Measurements from ENCODE around the gene PAX9. TPM values are rescaled to one million over a fixed set of nuclear protein-coding genes. Genes with fewer than 3 reads are reported as not detected.

PAX9 gene
- total RNA-seq, 1 donor from 2014 or later, result 1.2 TPM

- no peak for FAIRE-seq
- H3K9ac ChIP-seq (ENCODE audit: low read length), result no peak overlapping the region
- Mint-ChIP-seq H3K27ac (ENCODE audit: unreplicated experiment) (no peak overlapping the region), H3K36me3 (ENCODE audit: low read depth, unreplicated experiment) (no peaks in the 10 kb centered on the region), H3K4me1 (ENCODE audit: low read depth, unreplicated experiment) (peaks cover 4% of the 10 kb centered on the region), H3K27me3 (ENCODE audit: low read depth, unreplicated experiment) (no peaks in the 10 kb centered on the region), H3K9me3 (ENCODE audit: unreplicated experiment) (peaks cover 10% of the 10 kb centered on the region), H3K4me3 (ENCODE audit: unreplicated experiment) (no peak overlapping the region)
- no peak overlapping the region for H3K4me3 ChIP-seq (ENCODE audit: insufficient read depth, low read depth, low read length)
- no peaks in the 10 kb centered on the region for H3K79me2 ChIP-seq (ENCODE audit: insufficient read depth, low read length)
- no peak overlapping the region for H3K4me2 ChIP-seq (ENCODE audit: low read length)
- H4K20me1 ChIP-seq (ENCODE audit: insufficient read depth, low read length), result no peaks in the 10 kb centered on the region
- H3K27me3 ChIP-seq (ENCODE audit: insufficient read depth, low read length), result no peaks in the 10 kb centered on the region
- TF ChIP-seq EZH2 (IDR thresholded peaks at IDR 0.05; ENCODE audit: insufficient read depth, low read length), result no peak
- no peak for TF ChIP-seq CTCF (IDR thresholded peaks at IDR 0.05; ENCODE audit: insufficient read depth, low read depth, low read length)
- H3K9me3 ChIP-seq (ENCODE audit: insufficient read depth, low read depth, low read length), result no peaks in the 10 kb centered on the region
- DNase-seq (ENCODE audit: low read depth), result no peak
- H3K4me1 ChIP-seq (ENCODE audit: insufficient read depth, low read length), result no peaks in the 10 kb centered on the region
- no peaks in the 10 kb centered on the region for H3K36me3 ChIP-seq (ENCODE audit: insufficient read depth, low read length)
- H2AFZ ChIP-seq (ENCODE audit: low read depth, low read length), result no peak overlapping the region
- no peak overlapping the region for H3K27ac ChIP-seq (ENCODE audit: low read depth, low read length)
These were observed 39.5 kb downstream of the PAX9 start for GRCh38 chr14:36701132-36701531.

- Histone ChIP-seq H3K79me2 (ENCODE audit: insufficient read depth, low read length) (no peaks in the 10 kb centered on the region), H3K9ac (ENCODE audit: low read length) (no peak overlapping the region), H4K20me1 (ENCODE audit: insufficient read depth, low read length) (no peaks in the 10 kb centered on the region), H3K4me1 (ENCODE audit: insufficient read depth, low read length) (no peaks in the 10 kb centered on the region), H3K27me3 (ENCODE audit: insufficient read depth, low read length) (no peaks in the 10 kb centered on the region), H3K27ac (ENCODE audit: low read depth, low read length) (no peak overlapping the region), H2AFZ (ENCODE audit: low read depth, low read length) (no peak overlapping the region), H3K4me3 (ENCODE audit: insufficient read depth, low read depth, low read length) (no peak overlapping the region), H3K36me3 (ENCODE audit: insufficient read depth, low read length) (no peaks in the 10 kb centered on the region), H3K9me3 (ENCODE audit: insufficient read depth, low read depth, low read length) (no peaks in the 10 kb centered on the region), H3K4me2 (ENCODE audit: low read length) (no peak overlapping the region)
- H3K27me3 Mint-ChIP-seq (ENCODE audit: low read depth, unreplicated experiment), result no peaks in the 10 kb centered on the region
- TF ChIP-seq EZH2 (IDR thresholded peaks at IDR 0.05; ENCODE audit: insufficient read depth, low read length) (no peak), CTCF (IDR thresholded peaks at IDR 0.05; ENCODE audit: insufficient read depth, low read depth, low read length) (no peak)
- DNase-seq (ENCODE audit: low read depth) (no peak), FAIRE-seq (no peak)
- peaks cover 6% of the 10 kb centered on the region for H3K9me3 Mint-ChIP-seq (ENCODE audit: unreplicated experiment)
- H3K4me1 Mint-ChIP-seq (ENCODE audit: low read depth, unreplicated experiment), result peaks cover 4% of the 10 kb centered on the region
- no peaks in the 10 kb centered on the region for H3K36me3 Mint-ChIP-seq (ENCODE audit: low read depth, unreplicated experiment)
- no peak overlapping the region for H3K27ac Mint-ChIP-seq (ENCODE audit: unreplicated experiment)
- no peak overlapping the region for H3K4me3 Mint-ChIP-seq (ENCODE audit: unreplicated experiment)
These were observed 40.8 kb downstream of the PAX9 start for GRCh38 chr14:36702474-36702873.

DNA sequence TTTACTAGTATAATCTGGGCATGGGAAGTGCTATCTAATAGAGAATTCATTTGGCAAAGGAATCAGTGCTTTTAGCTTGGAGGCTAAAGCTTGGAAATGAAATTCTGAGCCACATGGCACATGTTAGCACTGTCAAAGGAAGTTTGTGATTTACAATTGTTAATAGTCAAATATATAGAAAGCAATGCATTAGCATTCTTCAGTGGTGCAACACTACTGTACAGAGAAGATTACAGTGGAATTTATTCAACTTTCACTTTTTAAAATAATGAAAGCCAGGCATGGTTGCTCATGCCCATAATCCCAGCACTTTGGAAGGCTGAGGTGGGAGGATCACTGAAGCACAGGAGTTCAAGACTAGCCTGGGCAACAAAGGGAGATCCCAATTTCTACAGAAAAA lies 45.9 kb downstream of the PAX9 start:
- no peaks in the 10 kb centered on the region for H3K36me3 Mint-ChIP-seq (ENCODE audit: low read depth, unreplicated experiment)
- FAIRE-seq (no peak), DNase-seq (ENCODE audit: low read depth) (no peak)
- no peak overlapping the region for H3K27ac Mint-ChIP-seq (ENCODE audit: unreplicated experiment)
- Histone ChIP-seq H3K27me3 (ENCODE audit: insufficient read depth, low read length) (no peaks in the 10 kb centered on the region), H3K79me2 (ENCODE audit: insufficient read depth, low read length) (no peaks in the 10 kb centered on the region), H3K4me3 (ENCODE audit: insufficient read depth, low read depth, low read length) (no peak overlapping the region), H3K36me3 (ENCODE audit: insufficient read depth, low read length) (no peaks in the 10 kb centered on the region), H3K4me2 (ENCODE audit: low read length) (no peak overlapping the region), H3K9ac (ENCODE audit: low read length) (no peak overlapping the region), H2AFZ (ENCODE audit: low read depth, low read length) (no peak overlapping the region), H4K20me1 (ENCODE audit: insufficient read depth, low read length) (no peaks in the 10 kb centered on the region), H3K9me3 (ENCODE audit: insufficient read depth, low read depth, low read length) (no peaks in the 10 kb centered on the region), H3K27ac (ENCODE audit: low read depth, low read length) (no peak overlapping the region), H3K4me1 (ENCODE audit: insufficient read depth, low read length) (no peaks in the 10 kb centered on the region)
- no peak overlapping the region for H3K4me3 Mint-ChIP-seq (ENCODE audit: unreplicated experiment)
- H3K4me1 Mint-ChIP-seq (ENCODE audit: low read depth, unreplicated experiment), result no peaks in the 10 kb centered on the region
- H3K9me3 Mint-ChIP-seq (ENCODE audit: unreplicated experiment), result no peaks in the 10 kb centered on the region
- no peak for TF ChIP-seq EZH2 (IDR thresholded peaks at IDR 0.05; ENCODE audit: insufficient read depth, low read length)
- no peak for TF ChIP-seq CTCF (IDR thresholded peaks at IDR 0.05; ENCODE audit: insufficient read depth, low read depth, low read length)
- no peaks in the 10 kb centered on the region for H3K27me3 Mint-ChIP-seq (ENCODE audit: low read depth, unreplicated experiment)
